ENCODE results near the gene GALNT17.

GALNT17 gene

DNA sequence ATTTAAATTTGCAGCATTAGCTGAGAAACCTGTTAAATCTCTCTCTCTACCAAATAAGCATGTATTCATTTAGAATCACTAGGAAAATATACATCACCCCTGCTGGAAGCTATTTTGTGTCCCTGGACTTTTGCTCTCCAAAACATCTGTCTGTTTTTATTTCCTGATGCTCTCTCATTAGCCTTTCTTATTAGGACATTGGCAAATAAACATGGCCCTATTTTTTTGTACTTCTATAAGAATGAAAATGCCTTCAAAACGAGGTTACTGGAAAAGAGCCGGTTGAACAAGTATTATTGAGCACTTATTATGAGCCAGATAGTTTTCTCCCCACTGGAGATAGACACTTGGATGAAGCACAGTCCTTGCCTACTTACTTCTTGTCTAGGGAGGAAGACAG lies 206.9 kb downstream of the GALNT17 start:
- H3K4me3 ChIP-seq (ENCODE audit: low read length) = no peak overlapping the region
- TF ChIP-seq ZNF274 (IDR thresholded peaks at IDR 0.05; ENCODE audit: low read depth, low read length) = no peak

DNA sequence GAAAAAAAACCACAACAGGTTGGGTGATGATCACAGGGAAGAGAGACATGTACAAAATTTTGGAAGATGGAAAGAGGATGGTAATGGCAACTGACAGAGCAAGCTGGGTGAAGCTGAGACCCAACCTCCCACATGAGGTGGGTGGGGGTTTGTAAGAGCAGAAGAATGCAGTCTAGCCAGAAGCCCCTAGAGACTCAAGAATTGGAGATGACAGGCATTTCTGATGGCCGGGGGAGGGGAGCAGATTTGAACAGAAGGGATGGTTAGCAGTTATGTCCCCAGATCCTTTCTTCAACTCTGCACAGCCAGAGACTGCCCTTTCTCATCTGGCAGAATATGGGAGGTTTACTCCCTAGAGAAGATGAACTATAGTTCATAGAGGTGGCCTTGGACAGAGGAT lies 208.0 kb downstream of the GALNT17 start:
- TF ChIP-seq ZNF274 (IDR thresholded peaks at IDR 0.05; ENCODE audit: low read depth, low read length) = no peak

DNA sequence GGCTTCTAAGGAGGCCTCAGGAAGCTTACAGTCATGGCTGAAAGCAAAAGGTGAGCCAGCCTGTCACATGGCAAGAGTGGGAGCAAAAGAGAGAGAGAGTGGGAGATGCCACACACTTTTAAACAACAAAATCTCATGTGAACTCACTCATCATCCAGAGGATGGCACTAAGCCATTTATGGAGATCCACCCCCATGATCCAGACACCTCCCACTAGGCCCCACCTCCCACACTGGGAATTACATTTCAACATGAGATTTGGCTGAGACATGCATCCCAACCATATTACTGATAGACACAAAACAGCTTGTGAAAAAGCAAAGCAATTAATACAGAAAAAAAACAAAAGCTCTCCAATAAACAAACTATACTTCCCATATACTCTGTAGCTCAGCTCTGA lies 210.3 kb downstream of the GALNT17 start:
- H3K4me3 ChIP-seq (ENCODE audit: low read length) = no peak overlapping the region
- TF ChIP-seq ZNF274 (IDR thresholded peaks at IDR 0.05; ENCODE audit: low read depth, low read length) = no peak

More for the DNA sequence above, 208.0 kb downstream of the GALNT17 start:
- no peak overlapping the region for H3K4me3 ChIP-seq (ENCODE audit: low read length)

DNA sequence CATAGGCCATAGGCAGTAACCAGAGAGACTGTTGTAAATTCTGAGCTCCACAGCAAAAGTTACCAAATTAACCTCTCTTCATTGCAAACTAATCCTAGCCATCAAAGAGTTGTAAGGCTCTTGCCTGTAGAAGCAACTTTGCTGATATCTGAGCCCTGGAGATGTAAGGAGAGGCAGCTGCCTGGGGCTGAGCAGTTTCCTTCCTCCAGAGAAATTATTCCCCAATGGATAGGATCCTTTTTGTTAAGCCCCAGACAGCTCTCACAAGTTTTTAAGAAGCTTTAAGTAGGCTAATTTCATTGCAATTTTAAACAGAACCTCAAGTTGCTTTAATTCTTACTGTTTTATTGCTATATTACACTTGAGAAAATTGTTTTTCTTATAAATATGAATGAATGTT lies 211.1 kb downstream of the GALNT17 start:
- TF ChIP-seq ZNF274 (IDR thresholded peaks at IDR 0.05; ENCODE audit: low read depth, low read length) = no peak
- H3K4me3 ChIP-seq (ENCODE audit: low read length) = no peak overlapping the region

DNA sequence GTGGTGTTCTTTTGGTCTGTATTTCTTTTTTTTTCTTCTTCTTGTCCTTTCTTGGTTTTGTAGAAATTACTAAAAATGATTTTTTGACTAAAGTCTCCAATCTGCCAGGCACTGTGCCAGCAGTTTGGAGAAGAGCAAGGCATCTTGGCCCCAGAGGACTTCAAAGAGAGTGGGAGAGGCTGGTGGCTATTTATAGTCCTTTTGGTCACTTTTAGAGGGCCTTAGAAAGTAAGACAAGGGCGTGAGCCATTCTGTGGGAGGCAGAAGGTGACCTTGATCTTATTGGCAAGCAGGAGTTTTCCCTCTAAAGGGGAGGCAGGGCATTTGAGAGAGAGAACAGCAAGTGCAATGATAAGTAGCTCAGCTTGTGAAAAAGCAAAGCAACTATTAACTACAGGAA lies 211.9 kb downstream of the GALNT17 start:
- H3K4me3 ChIP-seq (ENCODE audit: low read length) = no peak overlapping the region
- TF ChIP-seq ZNF274 (IDR thresholded peaks at IDR 0.05; ENCODE audit: low read depth, low read length) = no peak

DNA sequence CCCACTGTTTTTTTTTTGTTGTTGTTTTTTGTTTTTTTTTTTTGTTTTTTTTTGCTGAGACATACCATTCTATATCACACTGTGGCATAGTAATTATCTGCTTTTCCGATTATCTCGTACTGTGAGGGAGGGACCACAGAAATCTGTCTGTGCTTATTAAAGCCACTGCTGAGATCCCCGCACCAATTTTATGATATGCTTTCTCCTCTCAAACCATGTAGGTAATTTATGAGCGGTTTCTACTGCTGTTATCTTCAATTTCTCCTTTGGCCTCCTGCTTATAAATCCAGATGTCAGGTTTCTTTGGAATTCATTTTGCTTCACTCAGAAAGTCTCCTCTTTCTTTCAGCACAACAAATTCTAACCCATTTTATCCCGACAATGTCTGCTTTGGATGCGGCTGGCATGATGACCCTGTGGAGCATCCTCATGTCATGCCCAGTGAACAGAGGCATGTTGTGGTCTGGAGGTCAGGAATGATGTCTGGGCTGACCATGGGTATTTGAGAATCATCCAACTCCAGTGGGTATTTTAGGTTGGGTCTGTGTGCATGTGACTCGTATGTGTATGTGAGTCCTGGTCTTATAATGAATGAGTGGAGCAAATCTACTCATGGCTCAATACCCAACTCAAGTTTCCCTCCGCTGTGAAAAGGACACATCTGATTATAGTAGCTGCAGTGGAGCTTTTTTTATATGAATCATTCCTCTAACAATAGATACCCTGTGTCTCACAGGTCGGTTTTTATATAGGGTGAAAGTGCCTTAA lies 213.4 kb downstream of the GALNT17 start:
- no peak for TF ChIP-seq ZNF274 (IDR thresholded peaks at IDR 0.05; ENCODE audit: low read depth, low read length)
- H3K4me3 ChIP-seq (ENCODE audit: low read length) = no peak overlapping the region

DNA sequence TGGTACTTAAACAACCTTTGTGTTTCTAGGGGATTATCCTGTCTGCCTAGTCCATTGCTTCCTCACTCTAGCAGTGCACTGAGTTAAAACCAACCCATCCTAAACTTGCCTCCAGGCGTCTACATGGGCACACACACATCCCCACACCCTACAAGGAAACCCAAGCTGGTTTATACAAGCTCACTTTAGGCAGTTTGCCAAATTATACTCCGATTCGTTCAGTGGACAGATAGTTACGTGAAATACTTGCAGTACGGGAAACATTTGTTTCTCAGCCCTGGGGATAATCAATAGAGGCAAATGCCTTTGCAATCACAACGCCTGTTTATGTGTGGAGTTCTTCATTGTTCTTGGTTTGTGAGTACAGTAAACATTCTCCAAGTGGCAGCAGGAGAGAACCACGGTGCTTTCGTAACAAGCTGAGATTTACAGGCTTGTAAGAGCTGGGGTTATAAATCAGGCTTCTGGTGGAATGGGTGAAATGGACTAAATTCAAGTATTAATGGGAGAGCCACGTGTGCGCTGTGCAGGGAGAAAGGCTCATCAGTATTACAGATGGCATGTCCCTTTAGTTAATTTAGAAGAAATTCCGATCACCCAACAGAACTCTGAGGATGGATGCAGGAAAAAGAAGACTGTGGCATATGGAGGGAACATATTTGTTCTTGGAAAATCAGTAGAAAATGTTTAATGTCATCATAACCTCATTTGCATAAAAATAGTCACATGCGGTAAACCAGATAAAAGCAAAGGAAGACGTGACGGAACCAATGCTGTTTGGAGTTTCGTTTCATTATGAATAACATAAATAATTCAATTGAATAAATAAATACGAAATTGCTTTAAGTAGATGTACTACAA lies 217.1 kb downstream of the GALNT17 start:
- H3K4me3 ChIP-seq (ENCODE audit: low read length) = no peak overlapping the region
- TF ChIP-seq ZNF274 (IDR thresholded peaks at IDR 0.05; ENCODE audit: low read depth, low read length) = no peak

DNA sequence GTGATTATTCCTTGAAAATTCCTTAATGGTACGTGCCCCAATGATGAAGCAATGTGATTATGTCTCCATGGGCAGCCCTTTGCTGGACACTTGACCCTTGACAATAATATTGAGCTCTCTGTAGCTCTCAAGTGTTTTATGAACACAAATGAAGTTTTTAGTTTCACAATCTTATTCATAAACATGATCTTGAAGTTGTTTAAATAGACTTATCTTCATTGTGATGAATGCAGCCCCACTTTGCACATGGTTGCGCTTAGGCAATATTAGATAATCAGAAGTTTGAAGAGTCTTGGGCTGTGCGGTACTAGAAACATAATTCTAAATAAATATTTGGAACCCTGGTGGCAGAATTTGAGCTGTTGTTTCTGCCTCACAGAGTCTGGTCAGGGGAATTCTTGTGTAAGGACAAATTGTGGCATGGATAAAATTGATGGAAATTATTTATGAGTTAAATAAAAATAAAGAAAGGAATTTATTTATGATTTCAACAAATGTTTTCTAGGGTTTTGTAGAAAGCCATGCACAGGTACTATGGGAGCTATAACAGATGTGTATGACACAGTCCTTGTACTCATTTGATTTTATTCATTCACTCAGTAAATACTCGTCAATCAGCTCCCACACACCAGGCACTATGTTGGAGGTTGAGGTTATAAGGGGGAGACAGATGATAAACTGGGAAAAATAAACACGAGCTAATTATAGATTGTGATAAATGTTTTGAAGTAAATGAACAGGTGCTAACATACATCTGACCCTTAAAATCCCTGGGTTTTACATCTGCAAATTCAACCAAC lies 217.9 kb downstream of the GALNT17 start:
- no peak for TF ChIP-seq ZNF274 (IDR thresholded peaks at IDR 0.05; ENCODE audit: low read depth, low read length)
- H3K4me3 ChIP-seq (ENCODE audit: low read length) = no peak overlapping the region

DNA sequence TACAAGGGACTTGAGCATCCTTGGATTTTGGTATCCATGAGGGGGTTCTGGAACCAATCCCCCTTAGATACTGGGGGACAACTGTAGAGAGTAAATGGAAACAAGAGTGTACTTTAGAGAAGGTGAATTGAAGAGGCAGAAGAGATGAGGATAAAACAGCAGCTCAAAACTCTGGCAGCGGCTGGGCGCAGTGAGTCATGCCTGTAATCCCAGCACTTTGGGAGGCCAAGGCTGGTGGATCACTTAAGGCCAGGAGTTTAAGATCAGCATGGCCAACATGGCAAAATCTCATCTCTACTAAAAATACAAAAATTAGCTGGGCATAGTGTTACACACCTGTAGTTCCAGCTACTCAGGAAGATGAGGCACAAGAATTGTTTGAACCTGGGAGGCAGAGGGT lies 218.7 kb downstream of the GALNT17 start:
- no peak for TF ChIP-seq ZNF274 (IDR thresholded peaks at IDR 0.05; ENCODE audit: low read depth, low read length)
- no peak overlapping the region for H3K4me3 ChIP-seq (ENCODE audit: low read length)

DNA sequence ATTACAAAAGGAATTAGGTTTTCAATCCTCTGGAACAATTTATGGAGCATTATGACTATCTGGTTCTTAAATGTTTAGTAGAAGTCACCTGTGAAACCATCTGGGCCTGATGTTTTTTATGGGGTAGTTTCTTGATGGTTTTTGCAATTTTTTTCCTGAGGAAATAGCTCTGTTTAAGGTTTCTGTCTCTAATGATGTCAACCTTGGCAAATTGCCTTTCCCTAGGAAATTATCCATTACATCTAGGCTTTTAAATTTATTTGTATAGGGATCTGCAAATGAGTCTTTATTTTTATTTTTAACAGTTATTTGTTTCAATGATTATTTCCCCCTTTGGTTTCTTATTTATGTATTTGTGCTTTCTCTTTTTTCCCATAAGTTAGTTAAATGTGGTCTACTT lies 222.8 kb downstream of the GALNT17 start:
- no peak for TF ChIP-seq ZNF274 (IDR thresholded peaks at IDR 0.05; ENCODE audit: low read depth, low read length)
- H3K4me3 ChIP-seq (ENCODE audit: low read length) = no peak overlapping the region

DNA sequence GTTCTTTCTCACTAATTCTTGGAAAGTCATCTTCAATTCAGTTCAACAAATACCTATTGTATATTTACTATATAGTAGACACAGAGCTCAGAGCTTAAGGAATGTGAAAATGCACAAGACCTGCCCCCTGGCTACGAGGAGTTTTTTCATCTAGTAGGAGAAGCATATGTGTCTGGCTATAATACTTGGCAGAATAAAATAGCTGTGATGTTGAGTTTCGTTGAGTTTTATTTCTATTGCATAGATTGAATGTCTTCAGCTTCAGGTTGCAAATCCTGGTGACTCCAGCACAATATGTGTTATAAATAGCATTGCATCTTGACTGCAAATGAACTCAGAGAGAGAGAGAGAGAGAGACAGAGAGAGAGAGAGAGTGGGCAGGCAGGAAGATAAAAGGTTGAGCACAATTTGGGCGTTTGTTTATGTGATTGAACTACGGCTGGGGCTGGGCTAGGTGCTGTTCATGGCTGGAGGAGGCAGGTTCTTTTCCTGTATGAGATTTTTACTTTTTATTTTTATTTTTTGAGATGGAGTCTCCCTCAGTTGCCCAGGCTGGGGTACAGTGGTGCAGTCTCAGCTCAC lies 229.6 kb downstream of the GALNT17 start:
- no peak for TF ChIP-seq ZNF274 (IDR thresholded peaks at IDR 0.05; ENCODE audit: low read depth, low read length)
- H3K4me3 ChIP-seq (ENCODE audit: low read length) = no peak overlapping the region

DNA sequence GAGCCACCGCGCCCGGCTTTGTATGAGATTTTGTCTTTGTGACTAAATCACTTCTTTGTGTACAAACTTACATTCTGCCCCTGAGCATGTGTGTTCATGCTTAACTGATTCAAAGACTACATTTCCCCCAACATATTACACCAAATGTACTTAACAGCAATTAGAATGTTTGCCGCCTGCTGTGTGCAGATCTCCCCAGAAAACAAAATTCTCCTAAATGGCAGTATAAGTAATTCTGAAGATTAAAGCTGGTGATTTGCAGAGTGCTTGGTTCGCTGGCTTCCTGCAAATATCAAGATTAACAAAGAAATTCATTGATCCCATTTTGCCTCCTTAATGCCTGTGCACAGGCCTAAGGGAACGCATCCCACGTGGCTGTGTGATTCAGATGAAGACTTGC lies 230.3 kb downstream of the GALNT17 start:
- no peak for TF ChIP-seq ZNF274 (IDR thresholded peaks at IDR 0.05; ENCODE audit: low read depth, low read length)

DNA sequence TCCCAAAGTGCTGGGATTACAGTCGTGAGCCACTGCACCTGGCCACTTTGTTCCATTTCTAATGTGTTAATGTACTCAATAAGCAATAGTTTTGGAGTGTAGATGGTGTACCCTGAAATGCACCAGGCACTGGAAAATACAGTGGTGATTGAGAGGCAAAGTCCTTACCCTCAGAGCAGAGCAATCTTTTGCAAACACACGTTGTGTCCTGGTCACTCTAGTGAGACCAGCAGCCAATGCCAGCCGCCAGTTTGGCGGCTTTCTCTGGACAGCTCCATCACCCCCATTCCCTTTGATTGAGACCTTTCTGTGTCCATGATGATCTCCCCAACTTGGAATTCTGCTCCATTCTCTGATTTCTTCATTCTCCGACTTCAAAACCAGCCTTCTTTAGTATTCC lies 231.3 kb downstream of the GALNT17 start:
- TF ChIP-seq ZNF274 (IDR thresholded peaks at IDR 0.05; ENCODE audit: low read depth, low read length) = no peak

More for the DNA sequence above, 230.3 kb downstream of the GALNT17 start:
- H3K4me3 ChIP-seq (ENCODE audit: low read length) = no peak overlapping the region

DNA sequence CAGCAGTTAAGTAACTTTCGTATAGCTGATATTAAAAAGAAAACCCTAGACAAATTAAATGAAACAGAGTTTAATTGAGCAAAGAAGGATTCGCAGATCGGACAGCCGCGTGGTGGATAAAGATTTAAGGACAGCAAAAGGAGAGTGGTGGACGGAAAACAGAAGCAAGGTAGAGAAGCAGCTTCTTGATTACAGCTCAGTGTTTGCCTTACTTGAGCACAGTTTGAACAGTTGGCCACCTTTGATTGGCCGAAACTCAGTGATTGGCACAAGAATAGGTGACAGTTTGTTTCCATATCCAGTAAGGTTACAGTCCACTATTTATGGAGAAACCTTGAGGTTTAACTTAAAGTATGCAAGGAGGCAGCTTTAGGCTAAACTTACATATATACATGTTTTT lies 231.7 kb downstream of the GALNT17 start:
- no peak overlapping the region for H3K4me3 ChIP-seq (ENCODE audit: low read length)
- TF ChIP-seq ZNF274 (IDR thresholded peaks at IDR 0.05; ENCODE audit: low read depth, low read length) = no peak

More for the DNA sequence above, 231.3 kb downstream of the GALNT17 start:
- no peak overlapping the region for H3K4me3 ChIP-seq (ENCODE audit: low read length)
